ENCODE measurements around the gene TMCC1.
"Not testable (repeated sequence)": the region's sequence is repeated elsewhere in the genome, so short reads cannot be mapped to it uniquely, and the experiment has no call there.

Gene TMCC1

GRCh38 chr3:129650256-129650872 is 243.1 kb downstream of the TMCC1 start:
- peaks cover 14% of the 10 kb centered on the region for H3K4me1 ChIP-seq (ENCODE audit: insufficient read depth, low read length)
- H2AFZ ChIP-seq (ENCODE audit: low read depth, low read length) = no peak overlapping the region
- no peaks in the 10 kb centered on the region for H3K9me3 ChIP-seq (ENCODE audit: low read length)
- no peaks in the 10 kb centered on the region for H3K27me3 ChIP-seq (ENCODE audit: insufficient read depth, low read length)
- peaks cover 56% of the 10 kb centered on the region for H3K36me3 ChIP-seq (ENCODE audit: insufficient read depth, low read length)
- H3K4me3 ChIP-seq (ENCODE audit: low read length) = no peak overlapping the region

GRCh38 chr3:129648391-129648790 is 245.1 kb downstream of the TMCC1 start:
- H3K27me3 ChIP-seq (ENCODE audit: insufficient read depth, low read length) = no peaks in the 10 kb centered on the region
- H3K4me3 ChIP-seq (ENCODE audit: low read length) = no peak overlapping the region
- H3K36me3 ChIP-seq (ENCODE audit: insufficient read depth, low read length) = peaks cover 39% of the 10 kb centered on the region
- H2AFZ ChIP-seq (ENCODE audit: low read depth, low read length) = no peak overlapping the region
- H3K9me3 ChIP-seq (ENCODE audit: low read length) = no peaks in the 10 kb centered on the region
- peaks cover 14% of the 10 kb centered on the region for H3K4me1 ChIP-seq (ENCODE audit: insufficient read depth, low read length)

GRCh38 chr3:129645286-129645685 is 248.2 kb downstream of the TMCC1 start:
- peaks cover 18% of the 10 kb centered on the region for H3K36me3 ChIP-seq (ENCODE audit: insufficient read depth, low read length)
- no peaks in the 10 kb centered on the region for H3K4me1 ChIP-seq (ENCODE audit: insufficient read depth, low read length)
- no peak overlapping the region for H3K4me3 ChIP-seq (ENCODE audit: low read length)
- H3K9me3 ChIP-seq (ENCODE audit: low read length) = no peaks in the 10 kb centered on the region
- H2AFZ ChIP-seq (ENCODE audit: low read depth, low read length) = no peak overlapping the region
- H3K27me3 ChIP-seq (ENCODE audit: insufficient read depth, low read length) = no peaks in the 10 kb centered on the region

- H3K9me3 ChIP-seq (ENCODE audit: low read length) = no peaks in the 10 kb centered on the region
- no peak overlapping the region for H3K4me3 ChIP-seq (ENCODE audit: low read length)
- no peaks in the 10 kb centered on the region for H3K27me3 ChIP-seq (ENCODE audit: insufficient read depth, low read length)
- H3K36me3 ChIP-seq (ENCODE audit: insufficient read depth, low read length) = peaks cover 17% of the 10 kb centered on the region
- H2AFZ ChIP-seq (ENCODE audit: low read depth, low read length) = no peak overlapping the region
- H3K4me1 ChIP-seq (ENCODE audit: insufficient read depth, low read length) = no peaks in the 10 kb centered on the region
Measured at GRCh38 chr3:129644836-129645235, 248.7 kb downstream of the TMCC1 start.

GRCh38 chr3:129641567-129642260 is 251.8 kb downstream of the TMCC1 start:
- H3K4me3 ChIP-seq (ENCODE audit: low read length); H3K27me3 ChIP-seq (ENCODE audit: insufficient read depth, low read length); H3K36me3 ChIP-seq (ENCODE audit: insufficient read depth, low read length); H3K4me1 ChIP-seq (ENCODE audit: insufficient read depth, low read length); H2AFZ ChIP-seq (ENCODE audit: low read depth, low read length); H3K9me3 ChIP-seq (ENCODE audit: low read length): not testable (repeated sequence)

- not testable (repeated sequence) for H3K4me1 ChIP-seq (ENCODE audit: insufficient read depth, low read length); H3K27me3 ChIP-seq (ENCODE audit: insufficient read depth, low read length); H3K36me3 ChIP-seq (ENCODE audit: insufficient read depth, low read length); H3K9me3 ChIP-seq (ENCODE audit: low read length); H2AFZ ChIP-seq (ENCODE audit: low read depth, low read length); H3K4me3 ChIP-seq (ENCODE audit: low read length)
Measured at GRCh38 chr3:129640985-129641384, 252.5 kb downstream of the TMCC1 start.

GRCh38 chr3:129638481-129638880 is 255.0 kb downstream of the TMCC1 start:
- H3K36me3 ChIP-seq (ENCODE audit: insufficient read depth, low read length) = no peaks in the 10 kb centered on the region
- no peak overlapping the region for H2AFZ ChIP-seq (ENCODE audit: low read depth, low read length)
- H3K9me3 ChIP-seq (ENCODE audit: low read length) = peaks cover 2% of the 10 kb centered on the region
- no peaks in the 10 kb centered on the region for H3K4me1 ChIP-seq (ENCODE audit: insufficient read depth, low read length)
- H3K27me3 ChIP-seq (ENCODE audit: insufficient read depth, low read length) = no peaks in the 10 kb centered on the region
- H3K4me3 ChIP-seq (ENCODE audit: low read length) = no peak overlapping the region

GRCh38 chr3:129636082-129636481 is 257.4 kb downstream of the TMCC1 start:
- Histone ChIP-seq H3K4me1 (ENCODE audit: insufficient read depth, low read length) (no peaks in the 10 kb centered on the region), H3K27me3 (ENCODE audit: insufficient read depth, low read length) (no peaks in the 10 kb centered on the region), H3K9me3 (ENCODE audit: low read length) (peaks cover 2% of the 10 kb centered on the region), H3K4me3 (ENCODE audit: low read length) (no peak overlapping the region), H3K36me3 (ENCODE audit: insufficient read depth, low read length) (no peaks in the 10 kb centered on the region), H2AFZ (ENCODE audit: low read depth, low read length) (no peak overlapping the region)

GRCh38 chr3:129635656-129636055 is 257.9 kb downstream of the TMCC1 start:
- no peaks in the 10 kb centered on the region for H3K36me3 ChIP-seq (ENCODE audit: insufficient read depth, low read length)

GRCh38 chr3:129633751-129634481 is 259.6 kb downstream of the TMCC1 start:
- no peaks in the 10 kb centered on the region for H3K27me3 ChIP-seq (ENCODE audit: insufficient read depth, low read length)
- no peaks in the 10 kb centered on the region for H3K4me1 ChIP-seq (ENCODE audit: insufficient read depth, low read length)
- H3K9me3 ChIP-seq (ENCODE audit: low read length) = peaks cover 2% of the 10 kb centered on the region

More at GRCh38 chr3:129635656-129636055, 257.9 kb downstream of the TMCC1 start:
- Histone ChIP-seq H3K9me3 (ENCODE audit: low read length) (peaks cover 2% of the 10 kb centered on the region), H3K4me1 (ENCODE audit: insufficient read depth, low read length) (no peaks in the 10 kb centered on the region), H3K4me3 (ENCODE audit: low read length) (no peak overlapping the region), H3K27me3 (ENCODE audit: insufficient read depth, low read length) (no peaks in the 10 kb centered on the region), H2AFZ (ENCODE audit: low read depth, low read length) (no peak overlapping the region)

GRCh38 chr3:129632977-129633376 is 260.5 kb downstream of the TMCC1 start:
- no peak overlapping the region for H2AFZ ChIP-seq (ENCODE audit: low read depth, low read length)
- no peaks in the 10 kb centered on the region for H3K27me3 ChIP-seq (ENCODE audit: insufficient read depth, low read length)
- H3K36me3 ChIP-seq (ENCODE audit: insufficient read depth, low read length) = no peaks in the 10 kb centered on the region
- H3K4me3 ChIP-seq (ENCODE audit: low read length) = no peak overlapping the region
- no peaks in the 10 kb centered on the region for H3K4me1 ChIP-seq (ENCODE audit: insufficient read depth, low read length)
- peaks cover 2% of the 10 kb centered on the region for H3K9me3 ChIP-seq (ENCODE audit: low read length)

More at GRCh38 chr3:129633751-129634481, 259.6 kb downstream of the TMCC1 start:
- Histone ChIP-seq H2AFZ (ENCODE audit: low read depth, low read length) (no peak overlapping the region), H3K4me3 (ENCODE audit: low read length) (no peak overlapping the region), H3K36me3 (ENCODE audit: insufficient read depth, low read length) (no peaks in the 10 kb centered on the region)

GRCh38 chr3:129632556-129632955 is 261.0 kb downstream of the TMCC1 start:
- no peaks in the 10 kb centered on the region for H3K27me3 ChIP-seq (ENCODE audit: insufficient read depth, low read length)

GRCh38 chr3:129632056-129632455 is 261.5 kb downstream of the TMCC1 start:
- no peak overlapping the region for H2AFZ ChIP-seq (ENCODE audit: low read depth, low read length)
- no peaks in the 10 kb centered on the region for H3K27me3 ChIP-seq (ENCODE audit: insufficient read depth, low read length)
- H3K9me3 ChIP-seq (ENCODE audit: low read length) = peaks cover 2% of the 10 kb centered on the region
- no peak overlapping the region for H3K4me3 ChIP-seq (ENCODE audit: low read length)
- H3K36me3 ChIP-seq (ENCODE audit: insufficient read depth, low read length) = no peaks in the 10 kb centered on the region
- no peaks in the 10 kb centered on the region for H3K4me1 ChIP-seq (ENCODE audit: insufficient read depth, low read length)

More at GRCh38 chr3:129632556-129632955, 261.0 kb downstream of the TMCC1 start:
- no peaks in the 10 kb centered on the region for H3K4me1 ChIP-seq (ENCODE audit: insufficient read depth, low read length)
- no peak overlapping the region for H3K4me3 ChIP-seq (ENCODE audit: low read length)
- no peak overlapping the region for H2AFZ ChIP-seq (ENCODE audit: low read depth, low read length)
- no peaks in the 10 kb centered on the region for H3K36me3 ChIP-seq (ENCODE audit: insufficient read depth, low read length)
- H3K9me3 ChIP-seq (ENCODE audit: low read length) = peaks cover 2% of the 10 kb centered on the region
